Measurements from ENCODE around the gene HMG20A. TPM values are rescaled to one million over a fixed set of nuclear protein-coding genes. Genes with fewer than 3 reads are reported as not detected.

The HMG20A gene
- total and polyA plus RNA-seq, 9 of the 15 experiments (the other 6 are each of a cell fraction or from before 2014, with no cell fraction given): 25.0 to 68.1 (median 38.9) TPM

GRCh38 chr15:77411619-77411976, 9.1 kb upstream of the HMG20A start (continued):
- TF ChIP-seq MED1 (CRISPR knock-in tag; IDR thresholded peaks at IDR 0.05; ENCODE audit: borderline replicate concordance) (no peak), NR1H2 (CRISPR knock-in tag; IDR thresholded peaks at IDR 0.05) (no peak), ZNF212 (CRISPR knock-in tag; IDR thresholded peaks at IDR 0.05) (no peak), ETS2 (tag; IDR thresholded peaks at IDR 0.05; ENCODE audit: borderline replicate concordance, poor library complexity, severe bottlenecking) (no peak), CREB1 (IDR thresholded peaks at IDR 0.05) (no peak), CREB1 (CRISPR knock-in tag; IDR thresholded peaks at IDR 0.05) (no peak), EZH2 (IDR thresholded peaks at IDR 0.05; ENCODE audit: borderline replicate concordance, low read depth, low read length) (no peak), ZFP36 (IDR thresholded peaks at IDR 0.05; ENCODE audit: low read depth, low read length, partially characterized antibody) (no peak), ZBTB9 (CRISPR knock-in tag; IDR thresholded peaks at IDR 0.05) (no peak)
- TF ChIP-seq, protein P1, sequence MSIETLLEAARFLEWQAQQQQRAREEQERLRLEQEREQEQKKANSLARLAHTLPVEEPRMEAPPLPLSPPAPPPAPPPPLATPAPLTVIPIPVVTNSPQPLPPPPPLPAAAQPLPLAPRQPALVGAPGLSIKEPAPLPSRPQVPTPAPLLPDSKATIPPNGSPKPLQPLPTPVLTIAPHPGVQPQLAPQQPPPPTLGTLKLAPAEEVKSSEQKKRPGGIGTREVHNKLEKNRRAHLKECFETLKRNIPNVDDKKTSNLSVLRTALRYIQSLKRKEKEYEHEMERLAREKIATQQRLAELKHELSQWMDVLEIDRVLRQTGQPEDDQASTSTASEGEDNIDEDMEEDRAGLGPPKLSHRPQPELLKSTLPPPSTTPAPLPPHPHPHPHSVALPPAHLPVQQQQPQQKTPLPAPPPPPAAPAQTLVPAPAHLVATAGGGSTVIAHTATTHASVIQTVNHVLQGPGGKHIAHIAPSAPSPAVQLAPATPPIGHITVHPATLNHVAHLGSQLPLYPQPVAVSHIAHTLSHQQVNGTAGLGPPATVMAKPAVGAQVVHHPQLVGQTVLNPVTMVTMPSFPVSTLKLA (conservative IDR thresholded peaks at IDR 0.05): no peak
- TF ChIP-seq, protein P2, sequence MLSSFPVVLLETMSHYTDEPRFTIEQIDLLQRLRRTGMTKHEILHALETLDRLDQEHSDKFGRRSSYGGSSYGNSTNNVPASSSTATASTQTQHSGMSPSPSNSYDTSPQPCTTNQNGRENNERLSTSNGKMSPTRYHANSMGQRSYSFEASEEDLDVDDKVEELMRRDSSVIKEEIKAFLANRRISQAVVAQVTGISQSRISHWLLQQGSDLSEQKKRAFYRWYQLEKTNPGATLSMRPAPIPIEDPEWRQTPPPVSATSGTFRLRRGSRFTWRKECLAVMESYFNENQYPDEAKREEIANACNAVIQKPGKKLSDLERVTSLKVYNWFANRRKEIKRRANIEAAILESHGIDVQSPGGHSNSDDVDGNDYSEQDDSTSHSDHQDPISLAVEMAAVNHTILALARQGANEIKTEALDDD (IDR thresholded peaks at IDR 0.05): no peak
